Upper lobe of left lung (tissue), 4 donors: ENCODE data around the gene TBC1D9B.

Experiments
- CTCF ChIP-seq, 6 experiments: fragments of 450-650 bp in 4 of 6; fragments of 200-600 bp in 2 of 6; sonication (generic) in 2 of 6; IDR thresholded peaks; one replicate each; pipeline ENCODE4 v1.5.1; 2016 to 2019; ENCODE audit warnings: antibody characterized with exemption in 6 of 6
- EP300 ChIP-seq, 4 donors: sonication (generic); formaldehyde crosslinking; IDR thresholded peaks; one replicate each; pipeline ENCODE4 v1.5.1; 2017; ENCODE audit warnings: antibody characterized with exemption in 4 of 4, control low read depth in 2 of 4
- POLR2A ChIP-seq, 4 donors: fragments of 450-650 bp; IDR thresholded peaks; one replicate each; pipeline ENCODE4 v1.5.1; 2016 to 2017; ENCODE audit warnings: antibody characterized with exemption in 4 of 4, mild to moderate bottlenecking in 2 of 4

GRCh38 chr5:179865491-179866240, 42.0 kb downstream of the TBC1D9B start:
- TF ChIP-seq CTCF (IDR thresholded peaks at IDR 0.05) (no peak), EP300 (IDR thresholded peaks at IDR 0.05) (no peak), POLR2A (IDR thresholded peaks at IDR 0.05) (no peak)
